CD4-positive, alpha-beta T cell treated with Interferon gamma for 1 hour (primary cell): ENCODE data around the gene ALAS2.
"Not testable (repeated sequence)": the region's sequence is repeated elsewhere in the genome, so short reads cannot be mapped to it uniquely, and the experiment has no call there.

Source experiments
- DNase-seq: peaks from one replicate; pipeline ENCODE4 v3.0.0-alpha.2; 2020

The ALAS2 gene

GRCh38 chrX:55030271-55031205 lies at the start of gene ALAS2:
Gene ALAS2 (minus strand): TSS chrX:55030977. CDS start chrX:55026000, 4,977 bp downstream.
- DNase-seq, result no peak

- DNase-seq, result no peak
Measured at GRCh38 chrX:55074851-55075467, 44.2 kb upstream of the ALAS2 start, which contains the start of gene PAGE2B. Gene PAGE2B (plus strand): TSS chrX:55075030. CDS start chrX:55076042, 1,012 bp downstream.

GRCh38 chrX:55072286-55072685 lies 41.5 kb upstream of the ALAS2 start:
- DNase-seq, result no peak

- DNase-seq, result not testable (repeated sequence)
Measured at GRCh38 chrX:55067180-55067579, 36.4 kb upstream of the ALAS2 start.

GRCh38 chrX:55057675-55058249 lies 27.0 kb upstream of the ALAS2 start:
- peak; percentile 17 for DNase-seq

- DNase-seq, result peak; percentile 23
Measured at GRCh38 chrX:55056820-55057674, 26.3 kb upstream of the ALAS2 start.

- not testable (repeated sequence) for DNase-seq
Measured at GRCh38 chrX:55050599-55050998, 19.8 kb upstream of the ALAS2 start.

GRCh38 chrX:55041514-55041913 lies 10.7 kb upstream of the ALAS2 start:
- no peak for DNase-seq

GRCh38 chrX:55039471-55039870 lies 8.7 kb upstream of the ALAS2 start:
- DNase-seq, result no peak

- no peak for DNase-seq
Measured at GRCh38 chrX:55033429-55033828, 2.7 kb upstream of the ALAS2 start.

- no peak for DNase-seq
Measured at GRCh38 chrX:55029291-55029690, 1.5 kb downstream of the ALAS2 start.

GRCh38 chrX:55028611-55029010 lies 2.2 kb downstream of the ALAS2 start:
- DNase-seq, result no peak

GRCh38 chrX:55028040-55028439 lies 2.7 kb downstream of the ALAS2 start:
- no peak for DNase-seq

- no peak for DNase-seq
Measured at GRCh38 chrX:55026840-55027239, 3.9 kb downstream of the ALAS2 start.

GRCh38 chrX:55026143-55026542 lies 4.6 kb downstream of the ALAS2 start:
- no peak for DNase-seq

- no peak for DNase-seq
Measured at GRCh38 chrX:55014897-55015299, 15.9 kb downstream of the ALAS2 start.

GRCh38 chrX:55011294-55011693 lies 19.5 kb downstream of the ALAS2 start:
- no peak for DNase-seq

GRCh38 chrX:55008571-55009358 lies 22.0 kb downstream of the ALAS2 start:
- no peak for DNase-seq

GRCh38 chrX:55007656-55008055 lies 23.1 kb downstream of the ALAS2 start:
- DNase-seq, result no peak

GRCh38 chrX:55006827-55007621 lies 23.8 kb downstream of the ALAS2 start:
- no peak for DNase-seq

- no peak for DNase-seq
Measured at GRCh38 chrX:55005256-55005655, 25.5 kb downstream of the ALAS2 start.
